ENCODE data around the gene ETS2. TPM values are rescaled to one million over a fixed set of nuclear protein-coding genes. Genes with fewer than 3 reads are reported as not detected.

The ETS2 gene
- total RNA-seq, 1 experiment from 2014 or later = 132 TPM

DNA sequence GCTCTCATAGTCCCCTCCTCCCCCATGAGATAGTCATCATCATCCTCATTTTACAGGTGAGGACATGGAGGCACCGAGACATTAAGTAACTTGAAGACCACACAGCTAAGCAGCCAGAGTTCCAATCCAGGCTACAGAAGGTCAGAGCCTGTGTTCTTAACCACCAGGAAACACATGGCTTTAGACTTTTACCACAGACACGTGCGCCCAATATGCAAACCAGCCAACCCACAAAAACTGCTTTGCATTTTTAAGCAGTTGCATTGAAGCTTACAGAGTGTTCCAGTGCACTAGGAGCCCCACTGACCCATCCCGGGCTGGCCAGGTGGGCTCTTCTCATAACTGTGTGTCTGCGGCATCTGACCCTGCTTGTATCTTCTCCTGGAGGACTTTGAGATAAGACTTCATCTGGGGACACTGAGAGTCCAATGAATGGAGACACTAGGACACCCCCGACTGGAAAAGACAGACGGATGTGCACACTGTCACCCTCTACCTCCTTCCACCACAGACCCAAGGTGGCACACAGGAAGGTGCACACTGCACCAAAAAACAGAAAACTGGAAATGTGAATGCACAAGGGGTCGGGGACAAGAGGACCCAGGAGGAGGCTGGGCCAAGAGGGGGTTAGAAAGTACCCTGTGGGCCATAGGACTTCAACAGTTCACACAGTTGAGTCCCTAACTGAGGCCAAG is 56.4 kb downstream of the ETS2 start:
- Histone ChIP-seq H3K4me3 (ENCODE audit: low read depth in 2 of 2, low read length in 2 of 2) (no peak overlapping the region), H3K36me3 (ENCODE audit: control insufficient read depth, insufficient read depth, low read length) (no peaks in the 10 kb centered on the region), H3K4me1 (ENCODE audit: control insufficient read depth, insufficient read depth, low read length) (no peaks in the 10 kb centered on the region), H3K27ac (ENCODE audit: low read length) (no peak overlapping the region), H3K9me3 (ENCODE audit: control insufficient read depth, insufficient read depth, low read depth, low read length) (no peaks in the 10 kb centered on the region), H3K27me3 (ENCODE audit: control insufficient read depth, insufficient read depth, low read length) (no peaks in the 10 kb centered on the region)
- no TSS peak for BruUV-seq (replicated peaks)
- CTCF ChIA-PET = no interaction called here
- ATAC-seq = no peak
- no peak for DNase-seq (ENCODE audit: low read depth, low spot score)
- intact Hi-C loops (cut with micrococcal nuclease; ENCODE audit: unreplicated experiment) = no loop called here
- in situ Hi-C loops (cut with HindIII; ENCODE audit: low pct_unique_long_range_greater_than_20kb, low sequenced_read_pairs) = no loop called here
- POLR2A ChIA-PET = interaction anchor here (0.6 kb wide), 1 partner anchor 857 kb away, joined by 3 read pairs; no protein-coding TSS in a partner anchor
- TF ChIP-seq POLR2AphosphoS5 (IDR thresholded peaks at IDR 0.05; ENCODE audit: low read depth, low read length) = no peak
- no peak for TF ChIP-seq TCF7L2 (IDR thresholded peaks at IDR 0.05; ENCODE audit: low read depth, low read length)
- TF ChIP-seq SIN3A (IDR thresholded peaks at IDR 0.05; ENCODE audit: borderline replicate concordance, insufficient read depth, low read depth, low read length) = no peak

- ATAC-seq = no peak
- TF ChIP-seq TCF7L2 (IDR thresholded peaks at IDR 0.05; ENCODE audit: low read depth, low read length) (no peak), POLR2AphosphoS5 (IDR thresholded peaks at IDR 0.05; ENCODE audit: low read depth, low read length) (no peak), SIN3A (IDR thresholded peaks at IDR 0.05; ENCODE audit: borderline replicate concordance, insufficient read depth, low read depth, low read length) (no peak), REST (IDR thresholded peaks at IDR 0.05; ENCODE audit: insufficient read depth in 1 of 2, low read depth in 2 of 2, low read length in 1 of 2) (no peak)
- TF ChIP-seq, protein P1, sequence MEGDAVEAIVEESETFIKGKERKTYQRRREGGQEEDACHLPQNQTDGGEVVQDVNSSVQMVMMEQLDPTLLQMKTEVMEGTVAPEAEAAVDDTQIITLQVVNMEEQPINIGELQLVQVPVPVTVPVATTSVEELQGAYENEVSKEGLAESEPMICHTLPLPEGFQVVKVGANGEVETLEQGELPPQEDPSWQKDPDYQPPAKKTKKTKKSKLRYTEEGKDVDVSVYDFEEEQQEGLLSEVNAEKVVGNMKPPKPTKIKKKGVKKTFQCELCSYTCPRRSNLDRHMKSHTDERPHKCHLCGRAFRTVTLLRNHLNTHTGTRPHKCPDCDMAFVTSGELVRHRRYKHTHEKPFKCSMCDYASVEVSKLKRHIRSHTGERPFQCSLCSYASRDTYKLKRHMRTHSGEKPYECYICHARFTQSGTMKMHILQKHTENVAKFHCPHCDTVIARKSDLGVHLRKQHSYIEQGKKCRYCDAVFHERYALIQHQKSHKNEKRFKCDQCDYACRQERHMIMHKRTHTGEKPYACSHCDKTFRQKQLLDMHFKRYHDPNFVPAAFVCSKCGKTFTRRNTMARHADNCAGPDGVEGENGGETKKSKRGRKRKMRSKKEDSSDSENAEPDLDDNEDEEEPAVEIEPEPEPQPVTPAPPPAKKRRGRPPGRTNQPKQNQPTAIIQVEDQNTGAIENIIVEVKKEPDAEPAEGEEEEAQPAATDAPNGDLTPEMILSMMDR (IDR thresholded peaks at IDR 0.05) = no peak
- POLR2A ChIA-PET = no interaction called here
Observed at GRCh38 chr21:38863291-38863690, 57.6 kb downstream of the ETS2 start.

DNA sequence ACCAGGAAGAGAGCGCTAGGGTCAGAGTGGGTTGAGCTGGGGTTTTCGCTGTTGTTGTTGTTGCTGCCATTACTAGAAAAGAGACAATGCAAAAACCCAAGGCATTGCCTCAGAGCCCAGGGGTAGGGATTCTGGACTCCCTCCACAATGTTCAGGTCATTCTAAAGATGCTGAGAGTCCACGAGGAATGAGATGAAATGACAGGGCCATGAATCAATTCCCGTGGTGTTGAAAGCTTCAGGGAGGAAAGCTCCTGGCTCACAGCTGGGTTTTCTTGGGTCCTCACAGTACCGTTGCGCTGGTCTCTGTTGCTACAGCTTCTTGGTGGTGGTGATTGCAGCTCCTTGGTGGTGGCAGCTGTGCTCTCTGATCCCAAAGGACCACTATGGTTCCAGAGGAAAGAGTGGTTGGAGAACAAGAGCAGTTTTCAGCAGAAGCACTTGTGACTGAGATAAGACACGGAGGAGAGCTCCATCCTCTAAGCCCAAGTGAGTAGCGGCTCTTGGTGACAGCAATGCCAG is 58.2 kb downstream of the ETS2 start:
- H3K4me1 ChIP-seq (ENCODE audit: control insufficient read depth, insufficient read depth, low read length) = no peaks in the 10 kb centered on the region
- TF ChIP-seq SIN3A (IDR thresholded peaks at IDR 0.05; ENCODE audit: borderline replicate concordance, insufficient read depth, low read depth, low read length) = no peak
- no peak for TF ChIP-seq TCF7L2 (IDR thresholded peaks at IDR 0.05; ENCODE audit: low read depth, low read length)
- TF ChIP-seq, protein P1 (IDR thresholded peaks at IDR 0.05) = no peak
- TF ChIP-seq REST (IDR thresholded peaks at IDR 0.05; ENCODE audit: insufficient read depth in 1 of 2, low read depth in 2 of 2, low read length in 1 of 2) = no peak
- no peak for TF ChIP-seq POLR2AphosphoS5 (IDR thresholded peaks at IDR 0.05; ENCODE audit: low read depth, low read length)
- no peak for DNase-seq (ENCODE audit: low read depth, low spot score)
- ChIA-PET POLR2A (no interaction called here), CTCF (no interaction called here)
- H3K27me3 ChIP-seq (ENCODE audit: control insufficient read depth, insufficient read depth, low read length) = no peaks in the 10 kb centered on the region
- H3K4me3 ChIP-seq (ENCODE audit: low read depth in 2 of 2, low read length in 2 of 2) = no peak overlapping the region
- H3K27ac ChIP-seq (ENCODE audit: low read length) = no peak overlapping the region
- BruUV-seq (replicated peaks) = no TSS peak
- intact Hi-C loops (cut with micrococcal nuclease; ENCODE audit: unreplicated experiment) (no loop called here), in situ Hi-C loops (cut with HindIII; ENCODE audit: low pct_unique_long_range_greater_than_20kb, low sequenced_read_pairs) (no loop called here)
- no peak for ATAC-seq
- no peaks in the 10 kb centered on the region for H3K36me3 ChIP-seq (ENCODE audit: control insufficient read depth, insufficient read depth, low read length)
- no peaks in the 10 kb centered on the region for H3K9me3 ChIP-seq (ENCODE audit: control insufficient read depth, insufficient read depth, low read depth, low read length)

More at GRCh38 chr21:38863291-38863690, 57.6 kb downstream of the ETS2 start:
- Histone ChIP-seq H3K27ac (ENCODE audit: low read length) (no peak overlapping the region), H3K4me1 (ENCODE audit: control insufficient read depth, insufficient read depth, low read length) (no peaks in the 10 kb centered on the region), H3K9me3 (ENCODE audit: control insufficient read depth, insufficient read depth, low read depth, low read length) (no peaks in the 10 kb centered on the region), H3K4me3 (ENCODE audit: low read depth in 2 of 2, low read length in 2 of 2) (no peak overlapping the region), H3K27me3 (ENCODE audit: control insufficient read depth, insufficient read depth, low read length) (no peaks in the 10 kb centered on the region), H3K36me3 (ENCODE audit: control insufficient read depth, insufficient read depth, low read length) (no peaks in the 10 kb centered on the region)
- in situ Hi-C loops (cut with HindIII; ENCODE audit: low pct_unique_long_range_greater_than_20kb, low sequenced_read_pairs) (no loop called here), intact Hi-C loops (cut with micrococcal nuclease; ENCODE audit: unreplicated experiment) (no loop called here)
- BruUV-seq (replicated peaks) = no TSS peak
- CTCF ChIA-PET = no interaction called here
- no peak for DNase-seq (ENCODE audit: low read depth, low spot score)
